CD8-positive, alpha-beta memory T cell (primary cell): Measurements from ENCODE around the gene CRYM. TPM values are rescaled to one million over a fixed set of nuclear protein-coding genes. Genes with fewer than 3 reads are reported as not detected.

Experiments used
- CTCF ChIA-PET: fragments of 350-600 bp; sonication (Branson Sonifier 250); formaldehyde crosslinking; loops from one replicate; lab custom pipeline; 2021; ENCODE audit warnings: antibody characterized with exemption; lab: Charles Lee
- POLR2A ChIA-PET: fragments of 350-600 bp; sonication (Branson Sonifier 250); formaldehyde crosslinking; loops from one replicate; lab custom pipeline; 2021; ENCODE audit warnings: antibody characterized with exemption; lab: Charles Lee
- DNase-seq, 5 donors: peaks; one replicate each; pipeline versions ENCODE4 v3.0.0 to v3.0.0-alpha.2; 2020 to 2022; ENCODE audit warnings: mixed read lengths in 1 of 5
- H3K27ac ChIP-seq: one replicate; pipeline ENCODE4 v1.7.0; 2013; ENCODE audit warnings: low read depth, mild to moderate bottlenecking, low read length, moderate library complexity
- H3K27me3 ChIP-seq: 2 replicates; pipeline ENCODE4 v1.7.0; 2013; ENCODE audit warnings: low read length, mild to moderate bottlenecking; ENCODE audit not compliant: insufficient read depth, poor library complexity, severe bottlenecking
- H3K36me3 ChIP-seq: 2 replicates; pipeline ENCODE4 v1.7.0; 2013; ENCODE audit warnings: mild to moderate bottlenecking, low read length, moderate library complexity; ENCODE audit not compliant: insufficient read depth
- H3K4me1 ChIP-seq: 2 replicates; pipeline ENCODE4 v1.7.0; 2013; ENCODE audit warnings: mild to moderate bottlenecking, low read length, moderate library complexity; ENCODE audit not compliant: insufficient read depth
- H3K4me3 ChIP-seq: 2 replicates; pipeline ENCODE4 v1.7.0; 2013; ENCODE audit warnings: mild to moderate bottlenecking, low read length
- H3K9me3 ChIP-seq: 2 replicates; pipeline ENCODE4 v1.7.0; 2013; ENCODE audit warnings: mild to moderate bottlenecking, low read length
- H3K27ac Mint-ChIP-seq, 8 donors: one replicate each; pipeline ENCODE4 v1.8.0; 2020 to 2021; ENCODE audit warnings: mixed read lengths in 8 of 8, mild to moderate bottlenecking in 6 of 8, inconsistent platforms in 3 of 8, moderate library complexity in 3 of 8
- H3K27me3 Mint-ChIP-seq, 2 donors: one replicate each; pipeline ENCODE4 v1.8.0; 2020 to 2021; ENCODE audit warnings: mixed read lengths in 2 of 2, mild to moderate bottlenecking in 1 of 2, moderate library complexity in 1 of 2
- H3K36me3 Mint-ChIP-seq, 3 donors: one replicate each; pipeline ENCODE4 v1.8.0; 2020 to 2021; ENCODE audit warnings: mixed read lengths in 3 of 3, inconsistent platforms in 1 of 3, mild to moderate bottlenecking in 1 of 3
- H3K4me1 Mint-ChIP-seq, 3 donors: one replicate each; pipeline ENCODE4 v1.8.0; 2020 to 2021; ENCODE audit warnings: mixed read lengths in 3 of 3, inconsistent platforms in 1 of 3, mild to moderate bottlenecking in 1 of 3
- H3K4me3 Mint-ChIP-seq, 7 donors: one replicate each; pipeline ENCODE4 v1.8.0; 2020 to 2021; ENCODE audit warnings: mixed read lengths in 7 of 7, mild to moderate bottlenecking in 6 of 7, moderate library complexity in 4 of 7, inconsistent platforms in 2 of 7
- H3K9me3 Mint-ChIP-seq, 5 donors: one replicate each; pipeline ENCODE4 v1.8.0; 2020 to 2022; ENCODE audit warnings: mixed read lengths in 5 of 5, mild to moderate bottlenecking in 3 of 5, moderate library complexity in 2 of 5, inconsistent platforms in 1 of 5
- polyA plus RNA-seq: library from polyadenylated mRNA; unstranded; fragments of 300-500 nt; fragmentation: Illumina TruSeq; gene quantifications from one replicate; pipeline ENCODE4 v1.2.3, GENCODE V29; 2021
- total RNA-seq, 2 experiments: library from RNA; stranded (reverse); gene quantifications; one replicate each; pipeline ENCODE4 v1.2.3, GENCODE V29; 2021

The CRYM gene
- total and polyA plus RNA-seq, 3 experiments from 2014 or later: not detected

DNA sequence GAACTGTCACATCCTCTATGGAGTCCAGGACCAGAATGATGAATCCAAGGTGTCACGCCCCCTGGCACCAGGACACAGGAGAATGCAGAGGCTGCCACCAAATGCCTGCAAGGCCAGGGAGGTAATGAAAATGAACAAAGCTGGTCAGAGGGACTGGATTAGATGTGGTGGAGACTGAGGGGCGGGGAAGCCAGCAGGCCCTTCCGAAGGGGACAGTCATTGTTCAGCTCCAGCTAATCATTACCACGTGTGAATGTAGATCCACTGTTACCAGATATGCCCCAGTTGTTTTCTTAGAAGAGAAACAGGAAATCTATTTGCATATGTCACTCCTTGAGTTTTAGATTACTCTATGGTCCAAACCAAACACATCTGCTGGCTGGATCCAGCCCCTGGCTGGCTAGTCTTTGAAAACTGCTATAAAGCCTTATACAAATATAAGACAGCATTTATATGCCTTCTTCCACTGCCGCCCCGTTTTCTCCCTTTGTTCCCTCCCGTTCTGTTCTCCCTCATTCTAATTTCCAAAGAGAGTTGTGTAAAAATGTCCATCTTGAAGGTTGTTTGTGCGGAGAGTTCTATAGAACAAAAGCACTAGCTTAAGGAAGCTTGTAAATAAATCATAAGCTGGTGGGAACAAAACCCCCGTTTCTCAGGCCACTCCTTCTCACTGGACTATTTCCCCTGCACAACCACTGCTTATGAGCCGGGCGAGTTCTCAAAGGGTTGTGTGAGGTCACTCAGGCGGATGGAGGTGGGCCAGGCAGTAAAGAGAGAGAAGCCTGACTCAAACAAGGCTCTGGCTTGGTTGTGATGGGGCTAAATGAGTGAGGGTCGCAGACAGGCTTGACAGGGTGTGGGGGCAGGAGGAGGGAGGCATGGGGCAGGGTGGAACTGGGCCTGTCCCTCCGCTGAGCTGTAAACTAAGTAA is 14.2 kb downstream of the CRYM start:
- H3K4me3 Mint-ChIP-seq: no peak overlapping the region
- Histone ChIP-seq H3K27me3 (no peaks in the 10 kb centered on the region), H3K4me3 (no peak overlapping the region), H3K27ac (peak overlapping the region; percentile 24), H3K4me1 (no peaks in the 10 kb centered on the region), H3K9me3 (no peaks in the 10 kb centered on the region), H3K36me3 (no peaks in the 10 kb centered on the region)
- H3K27me3 Mint-ChIP-seq: peaks cover 3 to 14% of the 10 kb centered on the region in 2 donors
- H3K4me1 Mint-ChIP-seq: no peaks in the 10 kb centered on the region
- no peaks in the 10 kb centered on the region for H3K36me3 Mint-ChIP-seq
- H3K9me3 Mint-ChIP-seq: no peaks in the 10 kb centered on the region
- H3K27ac Mint-ChIP-seq: peak overlapping the region in 1 of 8 donors; percentile 3
- CTCF ChIA-PET: no interaction called here
- POLR2A ChIA-PET: no interaction called here
- no peak for DNase-seq

DNA sequence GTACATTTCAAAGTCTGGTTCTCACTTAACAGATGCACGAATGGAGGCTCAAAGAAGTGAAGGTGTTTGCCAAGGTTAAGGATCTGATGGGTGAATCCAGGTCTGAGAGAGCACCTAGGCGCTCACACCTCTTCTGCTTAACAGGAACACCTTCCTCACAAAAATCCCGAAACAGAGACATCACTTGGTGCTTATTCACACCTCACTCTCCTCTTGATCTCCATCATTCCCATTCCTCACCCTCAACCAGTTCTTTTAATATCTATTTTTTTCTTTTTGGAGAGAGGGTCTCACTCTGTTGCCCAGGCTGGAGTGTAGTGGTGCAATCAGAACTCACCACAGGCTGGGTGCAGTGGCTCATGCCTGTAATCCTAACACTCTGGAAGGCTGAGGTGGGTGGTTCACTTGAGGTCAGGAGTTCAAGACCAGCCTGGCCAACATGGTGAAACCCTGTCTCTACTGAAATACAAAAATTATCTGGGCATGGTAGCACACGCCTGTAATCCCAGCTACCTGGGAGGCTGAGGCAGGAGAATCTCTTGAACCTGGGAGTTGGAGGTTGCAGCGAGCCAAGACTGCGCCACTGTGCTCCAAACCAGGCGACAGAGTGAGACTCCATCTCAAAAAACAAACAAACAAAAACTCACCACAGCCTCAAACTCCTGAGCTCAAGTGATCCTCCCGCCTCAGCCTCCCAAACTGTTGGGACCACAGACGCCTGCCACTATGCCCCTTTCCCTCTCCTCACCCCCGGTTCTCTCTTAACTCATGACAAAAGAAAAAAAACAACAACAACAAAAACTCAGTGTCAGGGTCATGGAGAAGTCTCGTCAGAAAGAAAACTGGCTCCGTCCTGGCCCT is 15.1 kb downstream of the CRYM start:
- H3K4me1 ChIP-seq: no peaks in the 10 kb centered on the region
- no peaks in the 10 kb centered on the region for H3K36me3 ChIP-seq
- Mint-ChIP-seq H3K4me3 (no peak overlapping the region), H3K27me3 (peaks cover 3 to 14% of the 10 kb centered on the region in 2 donors), H3K9me3 (no peaks in the 10 kb centered on the region), H3K36me3 (no peaks in the 10 kb centered on the region), H3K27ac (peak overlapping the region in 1 of 8 donors; percentile 89), H3K4me1 (no peaks in the 10 kb centered on the region)
- ChIA-PET POLR2A (no interaction called here), CTCF (no interaction called here)
- H3K4me3 ChIP-seq: no peak overlapping the region
- no peak for DNase-seq
- H3K9me3 ChIP-seq: no peaks in the 10 kb centered on the region
- no peak overlapping the region for H3K27ac ChIP-seq
- no peaks in the 10 kb centered on the region for H3K27me3 ChIP-seq

DNA sequence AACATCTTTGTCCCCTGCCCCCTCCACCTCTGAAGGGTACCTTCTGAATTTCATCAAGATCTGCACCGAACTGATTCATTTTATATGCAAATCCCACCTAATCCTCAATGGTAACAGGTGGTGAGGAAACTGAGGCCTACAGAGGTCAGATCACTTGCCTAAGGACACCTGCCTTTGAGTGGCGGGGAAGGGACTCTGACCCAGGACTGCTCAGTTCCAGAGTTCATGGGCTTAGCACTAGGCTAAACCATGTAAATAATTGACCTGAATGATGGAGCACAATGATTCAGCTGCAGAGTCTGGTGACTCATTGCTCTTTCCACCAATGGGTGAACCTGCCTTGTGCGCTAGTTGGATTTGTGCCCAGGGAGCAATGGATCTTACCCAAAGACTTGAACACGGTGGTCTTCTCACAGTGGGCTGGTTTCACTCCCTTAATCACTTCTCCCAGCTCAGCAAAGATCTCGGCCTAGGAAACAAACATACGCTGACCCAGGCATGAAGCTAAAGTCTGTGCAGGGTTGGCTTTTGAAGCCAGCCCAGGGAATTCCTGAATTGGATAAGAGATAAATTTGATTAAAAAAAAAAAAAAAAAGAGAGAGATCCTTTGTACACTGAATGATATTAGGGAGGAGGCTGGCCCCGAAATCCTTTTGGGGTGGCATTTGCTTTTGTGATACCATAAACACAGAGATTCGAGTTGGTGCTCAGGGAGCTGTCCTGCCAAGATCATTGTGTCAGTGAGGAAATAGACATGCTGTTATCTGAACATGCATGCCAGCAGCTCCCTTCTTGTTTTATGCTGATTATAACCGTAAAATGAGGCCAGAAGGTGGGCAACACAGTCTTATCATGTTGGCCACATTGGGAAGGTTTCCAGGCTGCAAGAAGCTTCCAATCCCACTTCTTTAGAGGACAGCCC is 17.0 kb downstream of the CRYM start:
- CTCF ChIA-PET: no interaction called here
- no peaks in the 10 kb centered on the region for H3K4me1 Mint-ChIP-seq
- Histone ChIP-seq H3K4me1 (no peaks in the 10 kb centered on the region), H3K4me3 (no peak overlapping the region), H3K9me3 (no peaks in the 10 kb centered on the region), H3K27ac (peak overlapping the region; percentile 31), H3K36me3 (no peaks in the 10 kb centered on the region), H3K27me3 (no peaks in the 10 kb centered on the region)
- H3K36me3 Mint-ChIP-seq: no peaks in the 10 kb centered on the region
- H3K4me3 Mint-ChIP-seq: no peak overlapping the region
- H3K27me3 Mint-ChIP-seq: peaks cover 3 to 27% of the 10 kb centered on the region in 2 donors
- no peak overlapping the region for H3K27ac Mint-ChIP-seq
- DNase-seq: no peak
- H3K9me3 Mint-ChIP-seq: no peaks in the 10 kb centered on the region
- POLR2A ChIA-PET: no interaction called here

DNA sequence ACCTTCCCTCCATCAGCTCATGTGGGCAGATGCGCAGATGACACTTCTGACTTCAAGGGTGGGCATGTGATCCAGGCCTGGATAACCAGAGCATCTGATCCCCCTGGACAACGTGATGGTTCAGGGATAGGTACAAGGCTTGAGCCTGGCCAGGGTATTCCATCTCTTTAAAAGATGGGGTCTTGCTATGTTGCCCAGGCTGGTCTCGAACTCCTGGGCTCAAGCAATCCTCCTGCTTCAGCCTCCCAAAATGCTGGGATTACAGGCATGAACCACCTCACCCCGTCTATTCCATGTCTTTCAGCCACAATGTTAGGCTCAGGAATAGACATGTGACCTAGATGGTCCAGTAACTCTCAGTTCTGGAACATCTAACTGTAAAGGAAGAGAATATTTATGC is 20.8 kb downstream of the CRYM start:
- Mint-ChIP-seq H3K9me3 (no peaks in the 10 kb centered on the region), H3K27ac (no peak overlapping the region), H3K4me1 (no peaks in the 10 kb centered on the region), H3K4me3 (no peak overlapping the region), H3K27me3 (peaks cover 8 to 47% of the 10 kb centered on the region in 2 donors), H3K36me3 (no peaks in the 10 kb centered on the region)
- POLR2A ChIA-PET: no interaction called here
- DNase-seq: no peak
- no peaks in the 10 kb centered on the region for H3K27me3 ChIP-seq
- CTCF ChIA-PET: no interaction called here
- H3K27ac ChIP-seq: no peak overlapping the region
- no peaks in the 10 kb centered on the region for H3K4me1 ChIP-seq
- no peaks in the 10 kb centered on the region for H3K9me3 ChIP-seq
- no peak overlapping the region for H3K4me3 ChIP-seq
- no peaks in the 10 kb centered on the region for H3K36me3 ChIP-seq

DNA sequence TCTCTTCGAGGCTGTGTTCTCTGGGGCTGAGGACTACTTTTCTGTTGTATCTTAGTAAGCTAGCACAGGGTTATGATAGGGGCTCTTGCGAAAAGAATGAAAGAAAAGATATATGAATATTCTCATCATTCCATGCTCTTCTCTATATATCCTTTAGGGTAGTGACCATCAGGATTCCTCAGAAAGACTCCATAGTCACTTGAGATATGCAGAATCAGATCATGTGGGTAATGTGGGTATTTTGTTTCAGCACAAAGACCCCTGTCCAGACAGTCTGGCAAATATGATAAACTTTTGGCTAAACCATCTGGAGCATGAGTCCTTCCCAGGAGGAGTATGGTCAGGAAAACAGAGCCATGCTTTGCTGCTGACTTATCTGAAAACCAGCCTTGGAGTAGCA is 21.5 kb downstream of the CRYM start:
- Mint-ChIP-seq H3K4me1 (no peaks in the 10 kb centered on the region), H3K36me3 (no peaks in the 10 kb centered on the region)

DNA sequence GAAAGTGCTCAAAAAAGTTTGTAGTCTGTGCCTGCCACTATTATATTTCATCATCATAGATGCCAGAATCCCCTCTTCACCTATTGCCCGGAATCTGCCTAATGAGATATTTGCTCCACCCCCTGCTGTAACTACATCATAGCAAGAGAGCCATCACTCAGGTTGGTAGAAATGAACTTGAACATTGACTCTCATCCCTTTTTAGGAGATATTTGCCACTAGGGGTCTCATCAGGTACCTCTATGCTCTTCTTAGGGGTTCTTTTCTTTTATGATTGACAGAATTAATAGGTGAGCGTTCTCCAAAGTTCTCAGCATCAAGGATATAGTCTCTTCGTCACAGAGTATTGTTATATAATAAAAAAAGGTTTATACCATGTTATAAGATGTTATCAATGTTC is 24.6 kb downstream of the CRYM start:
- POLR2A ChIA-PET: no interaction called here

More for the DNA sequence above, 21.5 kb downstream of the CRYM start:
- H3K27ac ChIP-seq: no peak overlapping the region
- Mint-ChIP-seq H3K27ac (no peak overlapping the region), H3K27me3 (peaks cover 6 to 50% of the 10 kb centered on the region in 2 donors), H3K9me3 (no peaks in the 10 kb centered on the region), H3K4me3 (no peak overlapping the region)
- ChIA-PET CTCF (no interaction called here), POLR2A (no interaction called here)
- H3K27me3 ChIP-seq: no peaks in the 10 kb centered on the region
- H3K36me3 ChIP-seq: no peaks in the 10 kb centered on the region
- no peak for DNase-seq
- no peaks in the 10 kb centered on the region for H3K9me3 ChIP-seq
- no peak overlapping the region for H3K4me3 ChIP-seq
- H3K4me1 ChIP-seq: no peaks in the 10 kb centered on the region

DNA sequence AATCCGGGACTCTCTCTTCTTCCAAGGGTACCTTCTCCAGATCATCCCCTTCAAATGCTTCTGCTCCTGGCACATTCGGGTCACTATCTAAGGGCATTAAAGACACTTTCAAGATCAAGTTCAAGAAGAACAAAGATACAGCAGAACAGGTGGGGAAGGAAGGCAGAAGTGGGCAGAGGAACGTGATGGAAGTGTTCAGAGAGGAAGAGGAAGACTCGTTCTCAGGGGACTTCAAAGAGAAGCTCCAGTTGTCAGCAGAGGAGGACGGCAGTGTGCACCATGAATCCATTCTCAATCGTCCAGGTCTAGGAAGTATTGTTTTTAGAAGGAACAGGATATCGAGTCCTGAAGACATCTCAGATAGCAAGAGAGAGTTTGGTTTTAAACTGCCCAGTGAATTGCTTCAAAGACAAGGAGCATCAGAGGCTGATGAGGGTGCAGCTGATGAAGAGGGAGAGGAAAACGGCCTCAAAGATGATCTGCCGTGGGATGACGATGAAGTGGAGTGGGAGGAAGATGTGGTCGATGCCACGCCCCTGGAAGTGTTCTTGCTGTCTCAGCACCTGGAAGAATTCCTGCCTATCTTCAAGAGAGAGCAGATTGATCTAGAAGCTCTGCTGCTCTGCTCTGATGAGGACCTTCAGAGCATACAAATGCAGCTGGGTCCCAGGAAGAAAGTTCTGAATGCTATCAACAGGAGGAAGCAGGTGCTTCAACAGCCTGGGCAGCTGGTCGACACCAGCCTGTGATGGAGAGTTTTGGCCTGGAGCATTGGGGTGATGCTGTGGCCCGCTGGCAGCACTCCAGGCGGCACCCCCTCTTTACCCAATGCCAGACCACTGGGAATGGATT is 27.8 kb downstream of the CRYM start:
- H3K27me3 Mint-ChIP-seq: peaks cover 10 to 43% of the 10 kb centered on the region in 2 donors
- no peak overlapping the region for H3K4me3 ChIP-seq
- H3K9me3 ChIP-seq: no peaks in the 10 kb centered on the region
- H3K4me1 Mint-ChIP-seq: no peaks in the 10 kb centered on the region
- no peak overlapping the region for H3K4me3 Mint-ChIP-seq
- no peaks in the 10 kb centered on the region for H3K4me1 ChIP-seq
- no peaks in the 10 kb centered on the region for H3K27me3 ChIP-seq
- no peaks in the 10 kb centered on the region for H3K36me3 ChIP-seq
- no peaks in the 10 kb centered on the region for H3K36me3 Mint-ChIP-seq
- ChIA-PET CTCF (no interaction called here), POLR2A (no interaction called here)
- DNase-seq: no peak
- H3K27ac Mint-ChIP-seq: no peak overlapping the region
- no peak overlapping the region for H3K27ac ChIP-seq
- H3K9me3 Mint-ChIP-seq: no peaks in the 10 kb centered on the region

More for the DNA sequence above, 24.6 kb downstream of the CRYM start:
- Histone ChIP-seq H3K27ac (no peak overlapping the region), H3K9me3 (no peaks in the 10 kb centered on the region), H3K36me3 (no peaks in the 10 kb centered on the region), H3K27me3 (no peaks in the 10 kb centered on the region), H3K4me1 (no peaks in the 10 kb centered on the region), H3K4me3 (no peak overlapping the region)
- Mint-ChIP-seq H3K27ac (no peak overlapping the region), H3K4me3 (no peak overlapping the region), H3K4me1 (no peaks in the 10 kb centered on the region), H3K9me3 (no peaks in the 10 kb centered on the region), H3K36me3 (no peaks in the 10 kb centered on the region), H3K27me3 (peaks cover 13 to 55% of the 10 kb centered on the region in 2 donors)
- DNase-seq: no peak
- CTCF ChIA-PET: no interaction called here
